ENCODE results near the gene PLCB4.
"Not testable (repeated sequence)": the region's sequence is repeated elsewhere in the genome, so short reads cannot be mapped to it uniquely, and the experiment has no call there.

PLCB4 gene

DNA sequence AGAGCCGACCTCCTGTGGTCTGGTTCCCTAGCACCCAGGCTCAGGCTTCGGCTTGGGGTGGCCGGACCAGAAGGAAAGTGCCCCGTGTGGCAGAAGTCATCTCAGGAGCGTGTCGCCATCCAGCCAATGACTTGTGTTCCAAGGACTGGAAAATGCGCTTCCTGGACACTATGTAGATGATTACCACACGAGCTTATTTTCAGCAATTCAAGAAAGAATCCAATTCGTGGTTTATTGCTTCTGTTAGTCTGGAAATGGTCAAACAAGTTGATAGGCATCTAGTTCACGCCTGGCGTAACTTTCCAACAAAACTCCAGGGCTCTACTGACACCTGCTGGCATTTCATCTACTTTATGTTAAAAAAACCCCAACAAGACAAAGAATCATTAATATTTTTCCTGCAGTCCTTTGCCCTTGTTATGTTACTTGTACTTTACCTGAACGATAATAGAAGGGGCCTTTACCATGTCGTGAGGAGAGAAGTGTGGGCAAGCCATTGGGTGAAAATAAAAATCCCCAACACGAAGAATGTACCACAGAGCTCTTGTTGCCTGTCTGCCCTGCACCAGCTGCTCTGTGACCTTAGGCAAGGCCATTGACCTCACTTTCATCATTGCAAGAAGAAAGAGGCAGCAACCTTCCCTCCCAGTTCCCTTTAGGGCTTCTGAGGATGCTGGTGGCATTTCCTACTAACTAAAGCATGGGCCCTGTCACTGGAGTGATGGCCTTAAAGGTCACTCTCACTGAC is 290.8 kb downstream of the PLCB4 start:
- DNase-seq (ENCODE audit: low read depth in 2 of 2): no peak

DNA sequence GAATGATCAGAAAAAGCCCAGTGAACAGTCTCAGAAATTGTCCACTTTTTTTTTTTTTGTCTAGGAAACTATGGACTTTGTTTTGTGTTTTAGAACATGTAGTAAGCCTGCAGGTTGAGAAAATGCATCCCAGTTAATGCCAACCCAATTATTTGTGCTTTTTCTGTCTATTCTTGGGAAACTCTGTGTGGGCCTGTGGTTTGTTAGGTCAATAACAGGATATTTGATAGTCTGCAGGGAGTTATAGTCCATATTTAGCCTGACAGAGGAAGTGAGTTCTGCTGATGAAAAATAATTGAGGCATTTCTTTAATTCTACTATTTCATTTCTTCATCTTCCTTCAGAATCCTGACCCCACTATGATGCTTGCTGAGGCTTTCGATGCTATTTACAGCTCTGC is 291.5 kb downstream of the PLCB4 start:
- no peak for DNase-seq (ENCODE audit: low read depth in 2 of 2)

DNA sequence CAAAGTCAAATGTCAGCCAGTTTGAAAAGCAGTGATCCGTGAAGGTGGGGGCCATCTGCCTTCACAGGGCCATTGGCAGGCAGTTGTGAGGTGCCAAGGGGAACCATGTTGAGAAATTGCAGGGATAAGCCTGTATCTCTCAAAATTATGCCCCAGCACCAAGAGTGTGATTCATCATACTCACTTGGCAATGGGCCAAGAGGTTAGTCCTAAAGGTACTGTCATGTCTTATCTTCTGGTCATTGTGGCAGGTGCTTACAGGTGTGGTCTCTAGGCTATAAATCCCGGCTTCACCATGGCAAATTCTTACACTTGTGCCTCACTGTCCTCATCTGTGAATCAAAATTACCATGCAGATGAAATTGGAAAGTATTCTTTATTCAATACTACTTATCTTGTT is 294.8 kb downstream of the PLCB4 start:
- no peak for DNase-seq (ENCODE audit: low read depth in 2 of 2)

GRCh38 chr20:9367328-9367727 is 298.4 kb downstream of the PLCB4 start:
- no peak for DNase-seq (ENCODE audit: low read depth in 2 of 2)

DNA sequence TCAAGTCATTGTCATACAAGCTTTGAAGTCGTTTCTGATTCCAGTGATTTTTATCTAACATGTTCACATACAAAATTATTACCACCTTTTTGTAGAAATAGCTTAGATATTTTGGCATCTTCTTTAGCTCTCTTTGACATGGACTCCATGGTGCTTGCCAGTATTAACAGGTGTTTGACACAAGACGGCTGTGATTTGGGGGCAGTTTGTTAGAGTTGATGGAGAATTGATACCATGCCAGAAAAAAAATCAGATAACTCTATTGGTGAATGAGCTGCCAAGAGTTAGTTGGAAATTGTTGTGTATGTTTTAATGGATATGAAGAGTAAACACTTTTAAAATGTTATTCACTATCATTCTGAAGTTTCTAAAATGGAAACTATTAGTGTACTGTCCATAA is 298.9 kb downstream of the PLCB4 start:
- no peak for DNase-seq (ENCODE audit: low read depth in 2 of 2)

GRCh38 chr20:9368893-9369292 is 300.0 kb downstream of the PLCB4 start:
- no peak for DNase-seq (ENCODE audit: low read depth in 2 of 2)

DNA sequence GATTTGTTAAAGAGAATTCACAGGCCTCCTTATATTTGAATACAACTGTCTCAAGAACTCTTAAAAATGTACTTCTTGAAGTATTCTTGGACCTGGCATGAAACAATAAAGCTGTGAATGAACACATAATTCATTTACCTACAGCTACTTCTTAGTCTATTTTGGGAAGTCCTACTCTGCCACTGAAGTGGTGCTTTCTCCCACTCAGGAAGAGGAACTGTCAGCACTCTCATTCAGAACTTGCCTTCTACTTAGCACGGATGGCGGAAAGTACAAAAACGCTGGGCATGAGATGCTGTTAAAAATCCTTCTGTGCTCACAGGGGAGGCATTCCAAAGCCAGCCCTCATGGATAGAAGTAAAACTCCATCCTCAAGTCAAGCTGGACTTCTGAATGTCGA is 300.7 kb downstream of the PLCB4 start:
- no peak for DNase-seq (ENCODE audit: low read depth in 2 of 2)

DNA sequence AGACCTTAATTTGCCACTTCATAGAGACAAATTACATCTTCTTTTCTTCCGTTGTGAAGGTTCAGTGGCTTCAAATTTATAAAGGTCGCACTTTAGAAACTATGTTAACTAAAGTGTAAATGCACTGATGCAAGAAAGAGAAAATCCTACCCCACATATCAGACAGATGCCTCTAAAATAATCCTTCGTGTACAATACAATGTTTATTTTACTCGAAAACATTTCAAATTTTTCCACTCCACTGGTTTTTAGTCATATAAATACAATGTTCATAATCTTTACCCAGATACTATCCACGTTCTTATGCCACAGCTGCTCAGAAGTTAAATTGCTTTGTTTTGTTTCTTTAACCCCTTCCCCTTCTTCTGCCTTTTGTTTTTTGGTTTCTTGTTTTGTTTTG is 305.2 kb downstream of the PLCB4 start:
- DNase-seq (ENCODE audit: low read depth in 2 of 2): no peak

GRCh38 chr20:9374480-9374879 is 305.6 kb downstream of the PLCB4 start:
- DNase-seq (ENCODE audit: low read depth in 2 of 2): no peak

DNA sequence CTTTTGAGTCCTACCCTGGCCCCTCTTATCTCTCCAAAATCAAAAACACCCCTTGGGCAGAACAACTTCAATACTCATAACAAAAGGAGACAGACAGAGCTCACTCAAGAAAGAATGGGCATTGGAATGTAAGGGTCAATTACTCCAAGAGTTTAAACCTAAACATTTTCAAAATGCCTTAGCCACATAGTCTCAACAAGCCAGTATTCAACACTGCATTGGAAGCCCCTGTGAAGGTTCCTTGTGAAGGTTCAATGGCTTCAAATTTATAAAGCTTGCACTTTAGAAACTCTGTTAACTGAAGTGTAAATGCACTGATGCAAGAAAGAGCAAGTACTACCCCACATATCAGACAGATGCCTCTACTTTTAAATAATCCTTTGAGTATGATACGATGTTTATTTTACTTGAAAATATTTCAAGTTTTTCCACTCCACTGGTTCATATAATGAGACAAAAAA is 306.4 kb downstream of the PLCB4 start:
- DNase-seq (ENCODE audit: low read depth in 2 of 2): no peak

GRCh38 chr20:9377007-9377406 is 308.1 kb downstream of the PLCB4 start:
- DNase-seq (ENCODE audit: low read depth in 2 of 2): no peak

- DNase-seq (ENCODE audit: low read depth in 2 of 2): not testable (repeated sequence)
Observed at GRCh38 chr20:9385345-9386310, 316.7 kb downstream of the PLCB4 start.

- DNase-seq (ENCODE audit: low read depth in 2 of 2): no peak
Observed at GRCh38 chr20:9388160-9388812, 319.4 kb downstream of the PLCB4 start.

GRCh38 chr20:9388813-9389161 is 319.9 kb downstream of the PLCB4 start:
- DNase-seq (ENCODE audit: low read depth in 2 of 2): no peak

GRCh38 chr20:9389346-9389745 is 320.5 kb downstream of the PLCB4 start:
- no peak for DNase-seq (ENCODE audit: low read depth in 2 of 2)

GRCh38 chr20:9390441-9390840 is 321.6 kb downstream of the PLCB4 start:
- no peak for DNase-seq (ENCODE audit: low read depth in 2 of 2)

- no peak for DNase-seq (ENCODE audit: low read depth in 2 of 2)
Observed at GRCh38 chr20:9392892-9393857, 324.3 kb downstream of the PLCB4 start.

DNA sequence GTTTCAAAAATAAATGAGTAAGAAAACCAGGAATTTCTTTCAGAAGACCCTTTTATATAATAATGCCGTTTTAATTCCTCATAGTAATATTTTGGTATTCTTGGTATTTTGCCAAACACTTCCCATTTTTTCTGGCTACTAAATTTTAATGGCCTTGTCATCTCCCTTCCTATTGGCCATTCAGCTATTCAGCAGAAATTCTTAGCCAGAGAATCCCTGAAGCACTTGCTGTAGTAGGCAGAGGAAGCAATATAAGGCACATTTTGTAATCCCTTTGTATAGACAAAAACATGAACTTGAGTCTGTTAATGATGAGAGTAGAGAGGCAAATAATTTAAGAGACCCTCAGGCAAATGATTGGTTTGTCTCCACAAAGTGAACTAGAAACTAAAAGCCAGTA is 327.1 kb downstream of the PLCB4 start:
- DNase-seq (ENCODE audit: low read depth in 2 of 2): no peak

DNA sequence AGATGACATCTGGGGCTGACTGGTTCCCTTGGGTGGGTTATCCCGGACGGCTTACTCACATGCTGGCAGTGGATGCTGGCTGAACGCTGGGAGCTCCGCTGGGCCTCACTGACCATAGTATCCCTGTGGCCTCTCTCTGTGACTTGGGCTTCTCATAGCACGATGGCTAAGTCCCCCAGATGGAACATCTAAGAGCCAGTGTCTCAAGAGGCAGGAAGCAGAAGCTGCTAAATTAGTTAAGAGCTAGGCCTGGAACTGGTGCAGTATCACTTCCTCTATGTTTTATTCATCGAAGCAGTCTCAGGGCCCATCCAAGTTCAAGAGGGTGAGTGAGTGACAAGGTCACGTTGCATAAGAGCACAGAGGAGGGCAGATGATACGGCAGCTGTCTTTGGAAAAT is 329.0 kb downstream of the PLCB4 start:
- no peak for DNase-seq (ENCODE audit: low read depth in 2 of 2)

DNA sequence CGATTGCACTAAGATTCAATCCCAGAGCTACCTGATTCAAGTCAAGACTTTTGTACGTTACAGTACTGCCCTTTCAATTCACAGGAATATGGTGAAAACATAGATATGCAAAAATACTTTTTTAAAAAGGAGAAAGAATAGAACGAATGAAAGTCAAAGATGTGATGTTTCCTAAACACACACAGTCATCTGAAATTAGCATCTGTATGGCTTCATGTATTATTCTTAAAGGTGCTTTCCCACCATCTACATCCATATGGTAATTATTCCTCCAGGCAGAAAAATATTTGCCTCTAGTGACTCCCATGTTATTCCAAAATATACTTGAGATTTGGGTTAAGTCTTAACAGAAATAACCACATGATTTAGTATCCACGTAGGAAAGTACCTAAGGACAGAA is 330.0 kb downstream of the PLCB4 start:
- no peak for DNase-seq (ENCODE audit: low read depth in 2 of 2)

DNA sequence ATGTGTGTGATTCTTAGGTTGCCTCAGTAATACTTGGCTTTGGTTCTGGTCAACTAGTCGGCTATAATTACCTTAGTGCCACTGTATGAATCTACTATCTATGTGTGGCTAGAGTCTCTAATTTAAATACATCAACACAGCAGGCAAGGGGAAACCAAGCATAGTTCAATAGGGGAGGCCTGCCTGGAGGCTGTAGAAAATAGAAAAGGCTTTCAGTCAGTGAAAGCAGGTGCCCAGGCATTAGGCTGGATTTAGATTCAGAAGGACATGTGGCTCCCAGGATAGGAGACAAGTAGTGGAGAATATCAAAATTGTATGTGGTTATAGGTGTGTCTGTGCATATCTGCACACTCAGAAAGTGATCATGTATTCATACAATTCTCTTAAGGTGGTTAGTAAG is 330.4 kb downstream of the PLCB4 start:
- DNase-seq (ENCODE audit: low read depth in 2 of 2): no peak

All from stimulated activated CD8-positive, alpha-beta memory T cell treated with anti-CD3 and anti-CD28 coated beads, Interleukin-15, amount 100 ng/mL, for 4 hours (primary cell).